ENCODE measurements around the gene TRANK1.
"Not testable (repeated sequence)": the region's sequence is repeated elsewhere in the genome, so short reads cannot be mapped to it uniquely, and the experiment has no call there.

TRANK1 gene

GRCh38 chr3:36957063-36957462 lies 12.2 kb upstream of the TRANK1 start:
- DNase-seq (ENCODE audit: low read depth) = no peak

- no peak for DNase-seq (ENCODE audit: low read depth)
These were observed 11.3 kb upstream of the TRANK1 start for GRCh38 chr3:36956155-36956554.

GRCh38 chr3:36954452-36955134 lies 9.7 kb upstream of the TRANK1 start:
- no peak for DNase-seq (ENCODE audit: low read depth)

- DNase-seq (ENCODE audit: low read depth) = not testable (repeated sequence)
These were observed 3.0 kb upstream of the TRANK1 start for GRCh38 chr3:36947814-36948213.

GRCh38 chr3:36945333-36945980 lies 603 bp upstream of the TRANK1 start:
- no peak for DNase-seq (ENCODE audit: low read depth)

GRCh38 chr3:36944012-36944640 lies 728 bp downstream of the TRANK1 start:
- no peak for DNase-seq (ENCODE audit: low read depth)

- no peak for DNase-seq (ENCODE audit: low read depth)
These were observed 1.3 kb downstream of the TRANK1 start for GRCh38 chr3:36943601-36944000.

- no peak for DNase-seq (ENCODE audit: low read depth)
These were observed 2.1 kb downstream of the TRANK1 start for GRCh38 chr3:36942638-36943248.

- no peak for DNase-seq (ENCODE audit: low read depth)
These were observed 3.2 kb downstream of the TRANK1 start for GRCh38 chr3:36941658-36942057.

- DNase-seq (ENCODE audit: low read depth) = no peak
These were observed 3.7 kb downstream of the TRANK1 start for GRCh38 chr3:36941162-36941561.

GRCh38 chr3:36937492-36937891 lies 7.4 kb downstream of the TRANK1 start:
- no peak for DNase-seq (ENCODE audit: low read depth)

- DNase-seq (ENCODE audit: low read depth) = no peak
These were observed 11.1 kb downstream of the TRANK1 start for GRCh38 chr3:36933540-36934296.

GRCh38 chr3:36931424-36931823 lies 13.4 kb downstream of the TRANK1 start:
- not testable (repeated sequence) for DNase-seq (ENCODE audit: low read depth)

- DNase-seq (ENCODE audit: low read depth) = no peak
These were observed 16.6 kb downstream of the TRANK1 start for GRCh38 chr3:36928220-36928619.

GRCh38 chr3:36926292-36926897 lies 18.5 kb downstream of the TRANK1 start:
- DNase-seq (ENCODE audit: low read depth) = no peak

GRCh38 chr3:36924744-36925521 lies 19.9 kb downstream of the TRANK1 start:
- DNase-seq (ENCODE audit: low read depth) = no peak

GRCh38 chr3:36923981-36924743 lies 20.7 kb downstream of the TRANK1 start:
- DNase-seq (ENCODE audit: low read depth) = no peak

GRCh38 chr3:36923523-36923943 lies 21.3 kb downstream of the TRANK1 start:
- DNase-seq (ENCODE audit: low read depth) = no peak

- no peak for DNase-seq (ENCODE audit: low read depth)
These were observed 23.8 kb downstream of the TRANK1 start for GRCh38 chr3:36920884-36921567.
